HEK293 (cell line): ENCODE results near the gene ZNF785.
"Not testable (repeated sequence)": the region's sequence is repeated elsewhere in the genome, so short reads cannot be mapped to it uniquely, and the experiment has no call there.

Source experiments
- ZNF621 ChIP-seq: fragments of 450-650 bp; formaldehyde crosslinking; IDR thresholded peaks from 2 replicates; pipeline ENCODE4 v1.5.1; 2017; ENCODE audit warnings: missing biosample characterization, missing genetic modification characterization
- TF ChIP-seq, protein P1 (sequence below): fragments of 450-650 bp; formaldehyde crosslinking; IDR thresholded peaks from 2 replicates; pipeline ENCODE4 v1.5.1; 2016; ENCODE audit warnings: missing biosample characterization, missing genetic modification characterization
- TF ChIP-seq, protein P2 (sequence below): fragments of 450-650 bp; formaldehyde crosslinking; IDR thresholded peaks from 2 replicates; pipeline ENCODE4 v1.5.1; 2016; ENCODE audit warnings: missing biosample characterization, missing genetic modification characterization

DNA sequence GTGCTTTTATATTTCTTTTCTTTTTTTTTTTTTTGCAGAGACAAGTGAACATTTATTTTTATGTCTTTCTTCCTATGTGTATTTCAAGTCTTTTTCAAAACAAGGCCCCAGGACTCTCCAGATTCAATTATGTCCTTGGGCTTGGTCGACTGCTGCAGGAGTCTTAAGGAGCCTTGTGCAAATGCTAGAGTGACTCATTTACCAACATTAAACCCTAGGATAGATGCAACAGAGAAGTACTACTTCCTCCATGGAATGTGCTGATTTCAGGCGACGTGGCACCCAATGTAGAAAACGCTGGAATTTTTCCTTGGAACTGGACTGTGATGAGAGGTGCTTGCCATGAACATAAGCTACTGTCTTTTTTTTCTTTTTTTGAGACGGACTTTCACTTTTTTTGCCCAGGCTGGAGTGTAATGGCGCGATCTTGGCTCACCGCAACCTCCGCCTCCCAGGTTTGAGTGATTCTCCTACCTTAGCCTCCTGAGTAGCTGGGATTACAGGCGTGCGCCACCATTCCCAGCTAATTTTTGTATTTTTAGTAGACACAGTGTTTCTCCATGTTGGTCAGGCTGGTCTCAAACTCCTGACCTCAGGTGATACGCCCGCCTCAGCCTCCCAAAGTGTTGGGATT lies 49.0 kb downstream of the ZNF785 start:
- TF ChIP-seq, protein P1, sequence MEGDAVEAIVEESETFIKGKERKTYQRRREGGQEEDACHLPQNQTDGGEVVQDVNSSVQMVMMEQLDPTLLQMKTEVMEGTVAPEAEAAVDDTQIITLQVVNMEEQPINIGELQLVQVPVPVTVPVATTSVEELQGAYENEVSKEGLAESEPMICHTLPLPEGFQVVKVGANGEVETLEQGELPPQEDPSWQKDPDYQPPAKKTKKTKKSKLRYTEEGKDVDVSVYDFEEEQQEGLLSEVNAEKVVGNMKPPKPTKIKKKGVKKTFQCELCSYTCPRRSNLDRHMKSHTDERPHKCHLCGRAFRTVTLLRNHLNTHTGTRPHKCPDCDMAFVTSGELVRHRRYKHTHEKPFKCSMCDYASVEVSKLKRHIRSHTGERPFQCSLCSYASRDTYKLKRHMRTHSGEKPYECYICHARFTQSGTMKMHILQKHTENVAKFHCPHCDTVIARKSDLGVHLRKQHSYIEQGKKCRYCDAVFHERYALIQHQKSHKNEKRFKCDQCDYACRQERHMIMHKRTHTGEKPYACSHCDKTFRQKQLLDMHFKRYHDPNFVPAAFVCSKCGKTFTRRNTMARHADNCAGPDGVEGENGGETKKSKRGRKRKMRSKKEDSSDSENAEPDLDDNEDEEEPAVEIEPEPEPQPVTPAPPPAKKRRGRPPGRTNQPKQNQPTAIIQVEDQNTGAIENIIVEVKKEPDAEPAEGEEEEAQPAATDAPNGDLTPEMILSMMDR (tag by site-specific recombination), result not testable (repeated sequence)
- TF ChIP-seq, protein P2, sequence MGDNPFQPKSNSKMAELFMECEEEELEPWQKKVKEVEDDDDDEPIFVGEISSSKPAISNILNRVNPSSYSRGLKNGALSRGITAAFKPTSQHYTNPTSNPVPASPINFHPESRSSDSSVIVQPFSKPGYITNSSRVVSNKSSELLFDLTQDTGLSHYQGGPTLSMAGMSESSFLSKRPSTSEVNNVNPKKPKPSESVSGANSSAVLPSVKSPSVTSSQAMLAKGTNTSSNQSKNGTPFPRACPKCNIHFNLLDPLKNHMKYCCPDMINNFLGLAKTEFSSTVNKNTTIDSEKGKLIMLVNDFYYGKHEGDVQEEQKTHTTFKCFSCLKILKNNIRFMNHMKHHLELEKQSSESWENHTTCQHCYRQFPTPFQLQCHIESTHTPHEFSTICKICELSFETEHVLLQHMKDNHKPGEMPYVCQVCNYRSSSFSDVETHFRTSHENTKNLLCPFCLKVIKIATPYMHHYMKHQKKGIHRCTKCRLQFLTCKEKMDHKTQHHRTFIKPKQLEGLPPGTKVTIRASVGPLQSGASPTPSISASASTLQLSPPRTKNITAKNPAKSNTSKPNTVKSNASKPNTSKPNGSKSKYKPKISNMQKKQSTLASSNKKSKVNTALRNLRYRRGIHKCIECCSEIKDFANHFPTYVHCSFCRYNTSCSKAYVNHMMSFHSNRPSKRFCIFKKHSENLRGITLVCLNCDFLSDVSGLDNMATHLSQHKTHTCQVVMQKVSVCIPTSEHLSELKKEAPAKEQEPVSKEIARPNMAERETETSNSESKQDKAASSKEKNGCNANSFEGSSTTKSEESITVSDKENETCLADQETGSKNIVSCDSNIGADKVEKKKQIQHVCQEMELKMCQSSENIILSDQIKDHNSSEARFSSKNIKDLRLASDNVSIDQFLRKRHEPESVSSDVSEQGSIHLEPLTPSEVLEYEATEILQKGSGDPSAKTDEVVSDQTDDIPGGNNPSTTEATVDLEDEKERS (tag by site-specific recombination), result not testable (repeated sequence)
- not testable (repeated sequence) for TF ChIP-seq ZNF621 (tag by site-specific recombination)
